ENCODE results near the gene CD3D.

Gene CD3D

GRCh38 chr11:118295815-118296454 lies 46.6 kb downstream of the CD3D start:
- DNase-seq, result no peak

GRCh38 chr11:118295199-118295598 lies 47.3 kb downstream of the CD3D start:
- no peak for DNase-seq

- DNase-seq, result no peak
These were observed 48.5 kb downstream of the CD3D start for GRCh38 chr11:118294053-118294452.

- no peak for DNase-seq
These were observed 50.9 kb downstream of the CD3D start for GRCh38 chr11:118291477-118292135.

- DNase-seq, result no peak
These were observed 51.6 kb downstream of the CD3D start for GRCh38 chr11:118290923-118291322.

GRCh38 chr11:118289401-118289800 lies 53.1 kb downstream of the CD3D start:
- no peak for DNase-seq
